Eye (tissue), 1 donor: ENCODE results near the gene TUBGCP3.
"Not testable (repeated sequence)": the region's sequence is repeated elsewhere in the genome, so short reads cannot be mapped to it uniquely, and the experiment has no call there.

Experiments used
- DNase-seq: peaks from one replicate; pipeline ENCODE4 v3.0.0-alpha.2; 2015

TUBGCP3 gene

GRCh38 chr13:112587764-112588489 is at the start of gene TUBGCP3:
Gene TUBGCP3 (minus strand): TSS chr13:112588153. CDS start chr13:112587980, 173 bp downstream.
- DNase-seq = peak; percentile 95

- no peak for DNase-seq
Observed at GRCh38 chr13:112637017-112637801, 49.3 kb upstream of the TUBGCP3 start.

GRCh38 chr13:112636401-112636975 is 48.5 kb upstream of the TUBGCP3 start:
- no peak for DNase-seq

- DNase-seq = no peak
Observed at GRCh38 chr13:112635323-112635722, 47.4 kb upstream of the TUBGCP3 start.

GRCh38 chr13:112634102-112634501 is 46.1 kb upstream of the TUBGCP3 start:
- no peak for DNase-seq

GRCh38 chr13:112630226-112630625 is 42.3 kb upstream of the TUBGCP3 start:
- DNase-seq = not testable (repeated sequence)

GRCh38 chr13:112629161-112629560 is 41.2 kb upstream of the TUBGCP3 start:
- DNase-seq = no peak

- DNase-seq = not testable (repeated sequence)
Observed at GRCh38 chr13:112627613-112628012, 39.7 kb upstream of the TUBGCP3 start.

GRCh38 chr13:112627161-112627560 is 39.2 kb upstream of the TUBGCP3 start:
- DNase-seq = no peak

GRCh38 chr13:112626761-112627160 is 38.8 kb upstream of the TUBGCP3 start:
- no peak for DNase-seq

GRCh38 chr13:112626124-112626523 is 38.2 kb upstream of the TUBGCP3 start:
- no peak for DNase-seq

GRCh38 chr13:112625698-112626097 is 37.7 kb upstream of the TUBGCP3 start:
- no peak for DNase-seq

GRCh38 chr13:112624602-112625430 is 36.9 kb upstream of the TUBGCP3 start:
- DNase-seq = no peak

- no peak for DNase-seq
Observed at GRCh38 chr13:112624040-112624439, 36.1 kb upstream of the TUBGCP3 start.

GRCh38 chr13:112623051-112623711 is 35.2 kb upstream of the TUBGCP3 start:
- no peak for DNase-seq

- no peak for DNase-seq
Observed at GRCh38 chr13:112622375-112622774, 34.4 kb upstream of the TUBGCP3 start.

GRCh38 chr13:112619730-112620631 is 32.0 kb upstream of the TUBGCP3 start:
- peak; percentile 58 for DNase-seq

GRCh38 chr13:112618501-112618900 is 30.5 kb upstream of the TUBGCP3 start:
- no peak for DNase-seq

- no peak for DNase-seq
Observed at GRCh38 chr13:112617754-112618375, 29.9 kb upstream of the TUBGCP3 start.

- DNase-seq = peak; percentile 58
Observed at GRCh38 chr13:112616586-112617362, 28.8 kb upstream of the TUBGCP3 start.
